Right lobe of liver (tissue), 4 donors: Measurements from ENCODE around the gene PTK6.

ENCODE experiments used
- POLR2A ChIP-seq: fragments of 450-650 bp; IDR thresholded peaks from one replicate; pipeline ENCODE4 v1.6.1; 2017; ENCODE audit warnings: antibody characterized with exemption, mild to moderate bottlenecking
- TF ChIP-seq, protein P1 (sequence below), 4 donors: fragments of 200-600 bp in 3 of 4; fragments of 450-650 bp in 1 of 4; IDR thresholded peaks; one replicate each; pipeline versions ENCODE4 v1.5.1 to v1.8.0; 2016 to 2022; ENCODE audit warnings: antibody characterized with exemption in 4 of 4, mild to moderate bottlenecking in 2 of 4
- donor health status: DM: no; HTN: no; CAD: no.
- donor health status: DM: no; HTN: no; CAD: no.
- donor health status: DM: no; HTN: yes; CAD: no.

- TF ChIP-seq, protein P1, sequence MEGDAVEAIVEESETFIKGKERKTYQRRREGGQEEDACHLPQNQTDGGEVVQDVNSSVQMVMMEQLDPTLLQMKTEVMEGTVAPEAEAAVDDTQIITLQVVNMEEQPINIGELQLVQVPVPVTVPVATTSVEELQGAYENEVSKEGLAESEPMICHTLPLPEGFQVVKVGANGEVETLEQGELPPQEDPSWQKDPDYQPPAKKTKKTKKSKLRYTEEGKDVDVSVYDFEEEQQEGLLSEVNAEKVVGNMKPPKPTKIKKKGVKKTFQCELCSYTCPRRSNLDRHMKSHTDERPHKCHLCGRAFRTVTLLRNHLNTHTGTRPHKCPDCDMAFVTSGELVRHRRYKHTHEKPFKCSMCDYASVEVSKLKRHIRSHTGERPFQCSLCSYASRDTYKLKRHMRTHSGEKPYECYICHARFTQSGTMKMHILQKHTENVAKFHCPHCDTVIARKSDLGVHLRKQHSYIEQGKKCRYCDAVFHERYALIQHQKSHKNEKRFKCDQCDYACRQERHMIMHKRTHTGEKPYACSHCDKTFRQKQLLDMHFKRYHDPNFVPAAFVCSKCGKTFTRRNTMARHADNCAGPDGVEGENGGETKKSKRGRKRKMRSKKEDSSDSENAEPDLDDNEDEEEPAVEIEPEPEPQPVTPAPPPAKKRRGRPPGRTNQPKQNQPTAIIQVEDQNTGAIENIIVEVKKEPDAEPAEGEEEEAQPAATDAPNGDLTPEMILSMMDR (IDR thresholded peaks at IDR 0.05), result no peak
- no peak for TF ChIP-seq POLR2A
These were observed 41.9 kb downstream of the PTK6 start for GRCh38 chr20:63495167-63495720.
